Suppressor macrophage treated with lipopolysaccharide for 4 hours (primary cell): Measurements from ENCODE around the gene ARHGAP30.
"Not testable (repeated sequence)": the region's sequence is repeated elsewhere in the genome, so short reads cannot be mapped to it uniquely, and the experiment has no call there.

ENCODE experiments used
- DNase-seq: peaks from one replicate; pipeline ENCODE4 v3.0.0-alpha.2; 2020

ARHGAP30 gene

GRCh38 chr1:161069731-161070270 is at the start of gene ARHGAP30:
TSS of gene ARHGAP30 (minus strand) at chr1:161069891. CDS start at chr1:161069624, 267 bp downstream.
- peak; percentile 82 for DNase-seq

GRCh38 chr1:161117759-161118581 is 48.3 kb upstream of the ARHGAP30 start, which contains the start of the genes NIT1 and PFDN2:
TSS of gene NIT1 (plus strand) at chr1:161118105. CDS start at chr1:161118177, 72 bp downstream.
TSS of gene PFDN2 (minus strand) at chr1:161118037. CDS start at chr1:161118026, 11 bp downstream.
- DNase-seq = peak; percentile 91

- not testable (repeated sequence) for DNase-seq
Observed at GRCh38 chr1:161115961-161116360, 46.3 kb upstream of the ARHGAP30 start.

- peak; percentile 47 for DNase-seq
Observed at GRCh38 chr1:161115132-161115711, 45.5 kb upstream of the ARHGAP30 start.

GRCh38 chr1:161114556-161114955 is 44.9 kb upstream of the ARHGAP30 start:
- no peak for DNase-seq

GRCh38 chr1:161113915-161114314 is 44.2 kb upstream of the ARHGAP30 start:
- no peak for DNase-seq

- peak; percentile 49 for DNase-seq
Observed at GRCh38 chr1:161111527-161111926, 41.8 kb upstream of the ARHGAP30 start.

- peak; percentile 61 for DNase-seq
Observed at GRCh38 chr1:161111117-161111516, 41.4 kb upstream of the ARHGAP30 start.

GRCh38 chr1:161106431-161106830 is 36.7 kb upstream of the ARHGAP30 start:
- peak; percentile 41 for DNase-seq

- no peak for DNase-seq
Observed at GRCh38 chr1:161100556-161100955, 30.9 kb upstream of the ARHGAP30 start.

GRCh38 chr1:161099090-161099802 is 29.6 kb upstream of the ARHGAP30 start:
- no peak for DNase-seq

- no peak for DNase-seq
Observed at GRCh38 chr1:161098210-161099068, 28.7 kb upstream of the ARHGAP30 start, which contains the start of gene KLHDC9. TSS of gene KLHDC9 (plus strand) at chr1:161098361. CDS start at chr1:161098536, 175 bp downstream.

GRCh38 chr1:161096530-161096929 is 26.8 kb upstream of the ARHGAP30 start:
- peak; percentile 90 for DNase-seq

- DNase-seq = no peak
Observed at GRCh38 chr1:161096015-161096414, 26.3 kb upstream of the ARHGAP30 start.

GRCh38 chr1:161095230-161095629 is 25.5 kb upstream of the ARHGAP30 start:
- DNase-seq = no peak

GRCh38 chr1:161094481-161094880 is 24.8 kb upstream of the ARHGAP30 start:
- DNase-seq = no peak

GRCh38 chr1:161092621-161093028 is 22.9 kb upstream of the ARHGAP30 start:
- peak; percentile 58 for DNase-seq

GRCh38 chr1:161091796-161092507 is 22.3 kb upstream of the ARHGAP30 start:
- no peak for DNase-seq

- DNase-seq = no peak
Observed at GRCh38 chr1:161091093-161091492, 21.4 kb upstream of the ARHGAP30 start.

GRCh38 chr1:161090617-161091016 is 20.9 kb upstream of the ARHGAP30 start:
- DNase-seq = no peak

GRCh38 chr1:161089938-161090337 is 20.2 kb upstream of the ARHGAP30 start:
- no peak for DNase-seq
